HEK293 (cell line): ENCODE measurements around the gene G3BP2.

ENCODE experiments used
- CTCF ChIA-PET: fragments of 350-600 bp; formaldehyde crosslinking; extraction: SDS; loops from one replicate; lab custom pipeline; 2021; ENCODE audit warnings: antibody characterized with exemption; lab: Yijun Ruan, JAX
- POLR2A ChIA-PET: fragments of 300-600 bp; formaldehyde crosslinking; extraction: SDS; loops from one replicate; lab custom pipeline; 2020; ENCODE audit warnings: antibody characterized with exemption, inconsistent platforms; lab: Yijun Ruan, JAX
- H3K27ac ChIP-seq: fragments of 200-500 bp; sonication (Bioruptor generic); 2 replicates; pipeline ENCODE4 v1.5.1; 2014; ENCODE audit warnings: low read depth, low read length, control low read depth, inconsistent platforms; ENCODE audit errors: extremely low read depth
- H3K36me3 ChIP-seq, 2 experiments: fragments of 200-500 bp in 1 of 2; sonication (Bioruptor generic) in 1 of 2; 1 replicate in 1 of 2; 2 replicates in 1 of 2; pipeline ENCODE4 v1.5.1; 2014 to 2017; ENCODE audit warnings: inconsistent platforms in 2 of 2, low read length in 2 of 2; ENCODE audit not compliant: control insufficient read depth in 2 of 2, insufficient read depth in 1 of 2
- H3K4me1 ChIP-seq: fragments of 200-500 bp; sonication (Bioruptor generic); 2 replicates; pipeline ENCODE4 v1.5.1; 2014; ENCODE audit warnings: mild to moderate bottlenecking, low read length, inconsistent platforms; ENCODE audit not compliant: control insufficient read depth, insufficient read depth
- H3K4me3 ChIP-seq: 2 replicates; pipeline ENCODE4 v1.5.1; 2011; ENCODE audit warnings: low read depth, mild to moderate bottlenecking, control low read depth, low read length, moderate library complexity
- H3K9me3 ChIP-seq: fragments of 200-500 bp; sonication (Bioruptor generic); 2 replicates; pipeline ENCODE4 v1.5.1; 2014; ENCODE audit warnings: low read depth, low read length, inconsistent platforms; ENCODE audit not compliant: control insufficient read depth, insufficient read depth
- GLI4 ChIP-seq: fragments of 450-650 bp; formaldehyde crosslinking; IDR thresholded peaks from 2 replicates; pipeline ENCODE4 v1.5.1; 2016; ENCODE audit warnings: missing biosample characterization, missing genetic modification characterization
- GLIS2 ChIP-seq: fragments of 450-650 bp; formaldehyde crosslinking; IDR thresholded peaks from 2 replicates; pipeline ENCODE4 v1.5.1; 2016; ENCODE audit warnings: missing biosample characterization, missing genetic modification characterization
- OVOL3 ChIP-seq: fragments of 450-650 bp; formaldehyde crosslinking; IDR thresholded peaks from 2 replicates; pipeline ENCODE4 v1.5.1; 2016; ENCODE audit warnings: missing biosample characterization, missing genetic modification characterization
- TRIM28 ChIP-seq: IDR thresholded peaks from 2 replicates; pipeline ENCODE4 v1.6.1; 2011; ENCODE audit warnings: low read length, control low read depth, borderline replicate concordance
- ZFHX2 ChIP-seq: fragments of 450-650 bp; formaldehyde crosslinking; conservative IDR thresholded peaks from 2 replicates; pipeline ENCODE4 v1.5.1; 2016; ENCODE audit warnings: missing biosample characterization, missing genetic modification characterization
- ZNF121 ChIP-seq: fragments of 450-650 bp; formaldehyde crosslinking; IDR thresholded peaks from 2 replicates; pipeline ENCODE4 v1.5.1; 2016; ENCODE audit warnings: missing biosample characterization, missing genetic modification characterization
- ZNF19 ChIP-seq: fragments of 450-650 bp; formaldehyde crosslinking; IDR thresholded peaks from 2 replicates; pipeline ENCODE4; 2016; ENCODE audit warnings: missing biosample characterization, missing genetic modification characterization, low read depth
- ZNF341 ChIP-seq: fragments of 450-650 bp; formaldehyde crosslinking; IDR thresholded peaks from 2 replicates; pipeline ENCODE4; 2016; ENCODE audit warnings: low read depth, missing biosample characterization, missing genetic modification characterization
- ZNF423 ChIP-seq: fragments of 450-650 bp; formaldehyde crosslinking; IDR thresholded peaks from 2 replicates; pipeline ENCODE4 v1.5.1; 2016; ENCODE audit warnings: missing biosample characterization, missing genetic modification characterization
- ZNF501 ChIP-seq: fragments of 450-650 bp; formaldehyde crosslinking; IDR thresholded peaks from 2 replicates; pipeline ENCODE4 v1.5.1; 2016; ENCODE audit warnings: missing biosample characterization, missing genetic modification characterization
- ZNF544 ChIP-seq: fragments of 450-650 bp; formaldehyde crosslinking; IDR thresholded peaks from 2 replicates; pipeline ENCODE4 v1.5.0; 2017; ENCODE audit warnings: missing biosample characterization, missing genetic modification characterization
- ZNF623 ChIP-seq: fragments of 450-650 bp; formaldehyde crosslinking; IDR thresholded peaks from 2 replicates; pipeline ENCODE4 v1.5.1; 2016; ENCODE audit warnings: missing biosample characterization, missing genetic modification characterization
- ZNF670 ChIP-seq: fragments of 450-650 bp; formaldehyde crosslinking; IDR thresholded peaks from 2 replicates; pipeline ENCODE4 v1.5.1; 2016; ENCODE audit warnings: missing biosample characterization, missing genetic modification characterization, low read depth
- ZNF677 ChIP-seq: fragments of 450-650 bp; IDR thresholded peaks from 2 replicates; pipeline ENCODE4 v1.5.0; 2018; ENCODE audit warnings: missing biosample characterization, mild to moderate bottlenecking, missing genetic modification characterization, moderate library complexity
- ZNF830 ChIP-seq: fragments of 450-650 bp; IDR thresholded peaks from 2 replicates; pipeline ENCODE4 v1.5.0; 2018; ENCODE audit warnings: missing biosample characterization, missing genetic modification characterization, low read depth, mild to moderate bottlenecking, moderate library complexity
- ZNF837 ChIP-seq: fragments of 450-650 bp; formaldehyde crosslinking; IDR thresholded peaks from 2 replicates; pipeline ENCODE4 v1.5.1; 2016; ENCODE audit warnings: missing biosample characterization, missing genetic modification characterization
- TF ChIP-seq, protein P1 (sequence below): fragments of 450-650 bp; formaldehyde crosslinking; IDR thresholded peaks from 2 replicates; pipeline ENCODE4 v1.5.1; 2017; ENCODE audit warnings: missing biosample characterization, missing genetic modification characterization

G3BP2 gene

DNA sequence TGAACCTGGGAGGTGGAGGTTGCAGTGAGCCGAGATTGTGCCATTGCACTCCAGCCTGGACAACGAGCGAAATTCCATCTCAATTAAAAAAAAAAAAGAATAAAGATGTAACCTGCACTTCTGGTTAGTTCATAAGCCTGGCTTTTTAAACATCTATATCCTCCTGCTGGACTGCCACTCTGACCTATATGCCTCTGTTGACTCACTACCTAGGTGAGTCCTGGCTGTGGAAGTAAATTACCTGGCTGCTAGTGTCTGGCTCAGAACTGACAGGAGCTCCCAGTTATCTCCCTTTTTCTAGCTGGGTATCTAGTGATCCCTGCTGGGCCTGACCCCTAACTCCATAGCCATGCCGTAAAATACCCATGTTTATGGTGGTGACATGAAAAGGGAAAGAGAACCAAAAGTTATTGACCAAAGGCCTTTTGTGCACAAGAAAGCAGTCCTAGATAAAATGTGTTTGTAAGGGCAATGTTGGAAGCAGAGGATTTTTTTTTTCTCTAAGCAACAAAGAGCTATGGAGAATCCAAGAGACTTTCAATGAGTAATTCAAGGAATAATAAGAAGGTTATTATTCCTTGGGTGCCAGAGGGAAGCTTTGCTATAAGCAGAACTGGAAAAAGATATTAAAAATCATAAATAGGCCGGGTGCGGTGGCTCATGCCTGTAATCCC lies 10.4 kb upstream of the G3BP2 start:
- H3K4me1 ChIP-seq = no peaks in the 10 kb centered on the region
- ChIA-PET POLR2A (no interaction called here), CTCF (interaction anchor here (0.6 kb wide), 1 partner anchor 10 kb away, joined by 3 read pairs; no protein-coding TSS in a partner anchor)
- no peak overlapping the region for H3K27ac ChIP-seq
- no peaks in the 10 kb centered on the region for H3K9me3 ChIP-seq
- no peak overlapping the region for H3K4me3 ChIP-seq
- no peak for TF ChIP-seq ZNF623
- no peak for TF ChIP-seq ZNF544
- no peaks in the 10 kb centered on the region for H3K36me3 ChIP-seq

DNA sequence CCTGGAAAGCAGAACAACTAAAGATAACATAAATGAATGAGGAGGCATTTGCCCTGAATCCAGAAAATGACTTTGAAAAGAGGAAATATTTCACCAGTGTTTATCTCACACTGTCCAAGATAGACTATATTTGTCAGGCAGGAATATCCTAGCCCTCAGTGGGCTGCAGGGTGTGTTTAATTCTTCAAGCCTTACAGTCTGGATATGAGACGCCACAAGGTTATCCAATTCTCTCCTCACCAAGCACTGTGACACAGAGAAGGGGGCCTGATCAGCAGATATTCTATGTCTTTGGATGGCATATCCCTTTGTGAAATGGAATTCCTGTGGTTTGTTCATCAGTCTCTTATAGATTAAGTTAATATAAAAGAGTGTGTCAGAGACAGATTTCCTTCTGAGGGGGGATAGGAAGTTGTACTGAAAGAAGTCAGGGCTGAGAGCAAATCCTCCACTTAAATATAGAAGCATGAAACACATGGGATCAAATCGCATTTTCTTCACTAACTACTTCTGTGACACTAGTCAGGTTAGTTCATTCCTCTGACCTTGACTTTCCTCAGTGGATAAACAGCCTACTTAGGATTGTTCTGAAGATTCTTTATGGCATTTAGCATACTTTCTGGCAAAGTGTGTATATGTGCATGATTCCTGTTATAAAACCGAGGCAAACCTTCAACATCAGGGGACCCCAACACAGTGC lies 6.8 kb upstream of the G3BP2 start:
- Histone ChIP-seq H3K9me3 (no peaks in the 10 kb centered on the region), H3K36me3 (no peaks in the 10 kb centered on the region), H3K27ac (no peak overlapping the region), H3K4me3 (no peak overlapping the region), H3K4me1 (no peaks in the 10 kb centered on the region)
- POLR2A ChIA-PET = no interaction called here
- no peak for TF ChIP-seq GLIS2 (tag by site-specific recombination)
- TF ChIP-seq ZNF341 (tag by site-specific recombination) = no peak
- no peak for TF ChIP-seq GLI4 (tag by site-specific recombination)
- no peak for TF ChIP-seq OVOL3 (tag by site-specific recombination)
- TF ChIP-seq ZNF670 (tag by site-specific recombination) = no peak
- no peak for TF ChIP-seq ZFHX2 (tag by site-specific recombination)
- no peak for TF ChIP-seq TRIM28
- no peak for TF ChIP-seq ZNF19
- TF ChIP-seq, protein P1, sequence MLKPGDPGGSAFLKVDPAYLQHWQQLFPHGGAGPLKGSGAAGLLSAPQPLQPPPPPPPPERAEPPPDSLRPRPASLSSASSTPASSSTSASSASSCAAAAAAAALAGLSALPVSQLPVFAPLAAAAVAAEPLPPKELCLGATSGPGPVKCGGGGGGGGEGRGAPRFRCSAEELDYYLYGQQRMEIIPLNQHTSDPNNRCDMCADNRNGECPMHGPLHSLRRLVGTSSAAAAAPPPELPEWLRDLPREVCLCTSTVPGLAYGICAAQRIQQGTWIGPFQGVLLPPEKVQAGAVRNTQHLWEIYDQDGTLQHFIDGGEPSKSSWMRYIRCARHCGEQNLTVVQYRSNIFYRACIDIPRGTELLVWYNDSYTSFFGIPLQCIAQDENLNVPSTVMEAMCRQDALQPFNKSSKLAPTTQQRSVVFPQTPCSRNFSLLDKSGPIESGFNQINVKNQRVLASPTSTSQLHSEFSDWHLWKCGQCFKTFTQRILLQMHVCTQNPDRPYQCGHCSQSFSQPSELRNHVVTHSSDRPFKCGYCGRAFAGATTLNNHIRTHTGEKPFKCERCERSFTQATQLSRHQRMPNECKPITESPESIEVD = no peak
- TF ChIP-seq ZNF830 (tag by site-specific recombination) = no peak
- no peak for TF ChIP-seq ZNF501 (tag by site-specific recombination)
- CTCF ChIA-PET = no interaction called here

DNA sequence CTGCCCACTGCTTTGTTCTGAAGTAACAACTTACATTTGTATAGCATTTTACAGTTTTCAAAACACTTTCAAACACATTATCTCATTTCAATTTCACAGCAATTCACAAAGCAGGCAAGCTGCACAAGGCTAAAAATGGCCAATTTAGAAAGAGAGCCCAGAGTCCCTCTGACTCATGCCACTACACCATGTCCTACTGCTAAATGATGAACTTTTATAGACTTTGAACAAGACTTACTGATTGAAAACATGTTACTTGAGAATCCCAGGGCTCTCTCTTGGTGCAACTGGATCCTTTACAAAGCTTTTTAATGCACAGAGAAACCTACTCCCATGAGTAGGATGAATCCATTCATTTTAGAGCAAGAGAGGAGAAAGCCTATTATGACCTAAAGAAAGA lies 5.8 kb upstream of the G3BP2 start:
- CTCF ChIA-PET = no interaction called here
- TF ChIP-seq ZNF837 (tag by site-specific recombination) (no peak), ZNF677 (tag by site-specific recombination) (no peak)
- TF ChIP-seq, all 188 proteins: peak for 0
- H3K9me3 ChIP-seq = no peaks in the 10 kb centered on the region
- H3K4me3 ChIP-seq = no peak overlapping the region
- H3K4me1 ChIP-seq = peaks cover 3% of the 10 kb centered on the region; the same call in 1 of the 2 replicates
- POLR2A ChIA-PET = no interaction called here
- H3K27ac ChIP-seq = no peak overlapping the region
- H3K36me3 ChIP-seq = no peaks in the 10 kb centered on the region

DNA sequence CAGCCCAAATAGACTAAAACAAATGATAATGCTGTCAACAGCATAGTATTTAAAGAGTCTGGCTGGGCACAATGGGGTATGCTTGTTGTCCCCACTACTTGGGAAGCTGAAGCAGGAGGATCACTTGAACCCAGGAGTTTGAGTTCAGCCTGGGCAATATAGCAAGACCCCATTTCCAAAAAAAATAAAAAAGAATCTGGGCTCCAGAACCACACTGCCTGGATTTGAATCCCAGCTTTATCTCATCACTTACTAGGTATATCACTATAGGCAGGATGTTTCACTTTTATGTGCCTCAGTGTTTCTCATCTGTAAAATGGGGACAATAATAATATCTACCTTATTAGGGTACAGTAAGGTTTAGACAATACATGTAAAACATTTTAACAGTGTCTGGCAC lies 5.3 kb upstream of the G3BP2 start:
- Histone ChIP-seq H3K36me3 (no peaks in the 10 kb centered on the region), H3K4me3 (no peak overlapping the region), H3K4me1 (peaks cover 4% of the 10 kb centered on the region; the same call in 1 of the 2 replicates), H3K9me3 (no peaks in the 10 kb centered on the region), H3K27ac (no peak overlapping the region)
- CTCF ChIA-PET = no interaction called here
- TF ChIP-seq ZNF423 (tag by site-specific recombination) (no peak), ZNF121 (tag by site-specific recombination) (peak; percentile 50; the same call in 1 of the 2 replicates)
- POLR2A ChIA-PET = no interaction called here
